ENCODE measurements around the gene ARHGAP15.

The ARHGAP15 gene

DNA sequence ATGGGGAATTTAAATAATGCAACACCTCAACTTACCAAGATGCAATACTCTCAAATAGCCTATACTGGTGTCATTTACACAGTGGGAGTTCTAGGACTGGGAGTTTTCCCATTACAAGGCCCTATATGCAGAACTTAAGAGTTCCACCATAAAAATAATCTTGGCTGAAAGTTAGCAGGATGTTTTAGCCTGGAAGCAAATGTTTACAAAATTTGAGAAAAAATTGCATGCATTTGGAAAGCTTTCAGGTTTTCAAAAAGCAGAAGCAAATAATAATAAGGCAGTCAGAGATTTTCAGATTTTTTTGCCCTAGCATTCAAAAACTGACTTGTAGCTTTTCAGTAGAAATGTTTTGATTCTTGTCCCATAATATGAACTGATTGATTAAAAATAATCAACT, 397.3 kb downstream of the ARHGAP15 start:
- no peaks in the 10 kb centered on the region for H3K36me3 ChIP-seq (ENCODE audit: low read length)
- H3K4me3 ChIP-seq (ENCODE audit: insufficient read depth, low read length, poor library complexity, severe bottlenecking) = no peak overlapping the region
- 0 out of 2 replicates have a peak, but pooled peaks cover 2% of the 10 kb centered on the region for H4K20me1 ChIP-seq (ENCODE audit: low read depth, low read length)
- H2AFZ ChIP-seq (ENCODE audit: low read depth, low read length, severe bottlenecking) = no peak overlapping the region
- no peak overlapping the region for H3K9ac ChIP-seq (ENCODE audit: low read length)
- H3K9me2 ChIP-seq (replicated peaks; ENCODE audit: insufficient read depth, low read length) = no peaks in the 10 kb centered on the region
- H3K27ac ChIP-seq (ENCODE audit: low read depth, low read length) = no peak overlapping the region
- no peaks in the 10 kb centered on the region for H3K9me3 ChIP-seq (ENCODE audit: insufficient read depth, low read length)
- no peaks in the 10 kb centered on the region for H3K79me2 ChIP-seq (ENCODE audit: insufficient read depth, low read length)
- H3K4me2 ChIP-seq (ENCODE audit: low read depth, low read length, poor library complexity, severe bottlenecking) = no peak overlapping the region
- H3K27me3 ChIP-seq (ENCODE audit: low read length) = no peaks in the 10 kb centered on the region
- no peak for TF ChIP-seq EZH2phosphoT487 (conservative IDR thresholded peaks at IDR 0.05; ENCODE audit: low read length)
- TF ChIP-seq, protein P1, sequence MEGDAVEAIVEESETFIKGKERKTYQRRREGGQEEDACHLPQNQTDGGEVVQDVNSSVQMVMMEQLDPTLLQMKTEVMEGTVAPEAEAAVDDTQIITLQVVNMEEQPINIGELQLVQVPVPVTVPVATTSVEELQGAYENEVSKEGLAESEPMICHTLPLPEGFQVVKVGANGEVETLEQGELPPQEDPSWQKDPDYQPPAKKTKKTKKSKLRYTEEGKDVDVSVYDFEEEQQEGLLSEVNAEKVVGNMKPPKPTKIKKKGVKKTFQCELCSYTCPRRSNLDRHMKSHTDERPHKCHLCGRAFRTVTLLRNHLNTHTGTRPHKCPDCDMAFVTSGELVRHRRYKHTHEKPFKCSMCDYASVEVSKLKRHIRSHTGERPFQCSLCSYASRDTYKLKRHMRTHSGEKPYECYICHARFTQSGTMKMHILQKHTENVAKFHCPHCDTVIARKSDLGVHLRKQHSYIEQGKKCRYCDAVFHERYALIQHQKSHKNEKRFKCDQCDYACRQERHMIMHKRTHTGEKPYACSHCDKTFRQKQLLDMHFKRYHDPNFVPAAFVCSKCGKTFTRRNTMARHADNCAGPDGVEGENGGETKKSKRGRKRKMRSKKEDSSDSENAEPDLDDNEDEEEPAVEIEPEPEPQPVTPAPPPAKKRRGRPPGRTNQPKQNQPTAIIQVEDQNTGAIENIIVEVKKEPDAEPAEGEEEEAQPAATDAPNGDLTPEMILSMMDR (IDR thresholded peaks at IDR 0.05; ENCODE audit: insufficient read depth, low read length, poor library complexity, severe bottlenecking) = no peak
- H3F3A ChIP-seq (ENCODE audit: insufficient read depth) = no peaks in the 10 kb centered on the region

DNA sequence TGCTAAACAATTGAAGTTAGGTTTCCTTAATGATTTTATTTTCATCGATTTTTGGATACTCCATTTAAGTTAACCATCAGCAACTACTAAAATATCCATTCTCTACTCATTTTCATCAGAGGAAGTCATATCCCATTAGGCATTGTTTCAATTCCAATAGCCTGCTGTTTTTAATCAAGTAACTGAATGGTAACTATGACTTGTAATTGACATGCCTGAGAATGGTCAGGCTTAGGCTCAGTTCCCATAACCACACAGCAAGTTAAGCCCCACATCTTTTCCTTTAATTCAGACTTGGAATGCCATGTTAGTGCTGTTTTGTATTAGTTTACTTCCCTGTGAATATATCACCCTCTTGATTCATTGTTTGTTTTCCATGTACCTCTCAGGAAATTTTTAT, 398.8 kb downstream of the ARHGAP15 start:
- no peaks in the 10 kb centered on the region for H3F3A ChIP-seq (ENCODE audit: insufficient read depth)
- no peaks in the 10 kb centered on the region for H3K36me3 ChIP-seq (ENCODE audit: low read length)
- H3K9me3 ChIP-seq (ENCODE audit: insufficient read depth, low read length) = no peaks in the 10 kb centered on the region
- H3K79me2 ChIP-seq (ENCODE audit: insufficient read depth, low read length) = no peaks in the 10 kb centered on the region
- H3K4me3 ChIP-seq (ENCODE audit: insufficient read depth, low read length, poor library complexity, severe bottlenecking) = no peak overlapping the region
- H3K9ac ChIP-seq (ENCODE audit: low read length) = no peak overlapping the region
- H3K27ac ChIP-seq (ENCODE audit: low read depth, low read length) = no peak overlapping the region
- H2AFZ ChIP-seq (ENCODE audit: low read depth, low read length, severe bottlenecking) = no peak overlapping the region
- no peaks in the 10 kb centered on the region for H3K27me3 ChIP-seq (ENCODE audit: low read length)
- 0 out of 2 replicates have a peak, but pooled peaks cover 2% of the 10 kb centered on the region for H4K20me1 ChIP-seq (ENCODE audit: low read depth, low read length)
- no peak overlapping the region for H3K4me2 ChIP-seq (ENCODE audit: low read depth, low read length, poor library complexity, severe bottlenecking)
- TF ChIP-seq, protein P1 (IDR thresholded peaks at IDR 0.05; ENCODE audit: insufficient read depth, low read length, poor library complexity, severe bottlenecking) = no peak
- TF ChIP-seq EZH2phosphoT487 (conservative IDR thresholded peaks at IDR 0.05; ENCODE audit: low read length) = no peak
- no peaks in the 10 kb centered on the region for H3K9me2 ChIP-seq (replicated peaks; ENCODE audit: insufficient read depth, low read length)

DNA sequence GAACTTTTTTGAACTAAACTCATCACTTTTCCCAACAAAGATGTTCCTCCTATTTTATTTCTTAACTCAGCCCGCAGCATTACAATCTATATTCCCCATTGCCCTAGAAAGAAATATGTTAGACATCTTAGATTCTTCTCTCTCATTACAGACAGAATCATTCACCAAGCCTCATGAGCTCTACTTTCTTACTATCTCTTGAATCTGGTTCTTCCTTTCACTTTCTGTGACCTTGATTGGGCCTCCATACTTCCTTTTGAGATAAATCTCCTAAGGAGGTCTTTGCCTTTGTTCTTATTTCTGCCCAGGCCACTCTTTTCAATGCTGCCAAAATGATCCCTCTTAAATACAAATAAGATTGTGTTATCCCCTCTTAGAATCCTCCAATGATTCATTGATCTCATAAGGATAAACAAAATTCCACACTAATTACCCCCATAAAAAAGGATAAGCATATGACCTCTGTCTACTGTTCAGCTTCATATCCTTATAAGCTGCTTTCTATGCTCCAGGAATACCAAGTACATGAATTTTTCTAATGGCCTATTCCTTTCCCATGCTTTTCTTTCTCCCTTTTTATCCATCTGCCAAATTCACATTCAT, 400.0 kb downstream of the ARHGAP15 start:
- Histone ChIP-seq H3F3A (ENCODE audit: insufficient read depth) (no peaks in the 10 kb centered on the region), H3K79me2 (ENCODE audit: insufficient read depth, low read length) (no peaks in the 10 kb centered on the region), H3K27me3 (ENCODE audit: low read length) (no peaks in the 10 kb centered on the region), H3K9me2 (replicated peaks; ENCODE audit: insufficient read depth, low read length) (no peaks in the 10 kb centered on the region), H3K4me3 (ENCODE audit: insufficient read depth, low read length, poor library complexity, severe bottlenecking) (no peak overlapping the region), H3K9ac (ENCODE audit: low read length) (no peak overlapping the region), H3K36me3 (ENCODE audit: low read length) (no peaks in the 10 kb centered on the region), H3K27ac (ENCODE audit: low read depth, low read length) (no peak overlapping the region), H3K9me3 (ENCODE audit: insufficient read depth, low read length) (no peaks in the 10 kb centered on the region), H3K4me2 (ENCODE audit: low read depth, low read length, poor library complexity, severe bottlenecking) (no peak overlapping the region), H4K20me1 (ENCODE audit: low read depth, low read length) (0 out of 2 replicates have a peak, but pooled peaks cover 2% of the 10 kb centered on the region), H2AFZ (ENCODE audit: low read depth, low read length, severe bottlenecking) (no peak overlapping the region)
- TF ChIP-seq, protein P1 (IDR thresholded peaks at IDR 0.05; ENCODE audit: insufficient read depth, low read length, poor library complexity, severe bottlenecking) = no peak
- no peak for TF ChIP-seq EZH2phosphoT487 (conservative IDR thresholded peaks at IDR 0.05; ENCODE audit: low read length)

Data from SU-DHL-6 (cell line).